Fibroblast of lung (primary cell): Measurements from ENCODE around the gene FAM13C.

ENCODE experiments used
- EZH2 ChIP-seq: IDR thresholded peaks from 2 replicates; pipeline ENCODE4 v1.5.1; 2012; ENCODE audit warnings: low read length, control low read depth, mild to moderate bottlenecking; ENCODE audit errors: missing control alignments
- TF ChIP-seq, protein P1 (sequence below), 2 donors: IDR thresholded peaks in 1 of 2; conservative IDR thresholded peaks in 1 of 2; 1 replicate in 1 of 2; 2 replicates in 1 of 2; pipeline ENCODE4 v1.5.1; 2011 to 2012; ENCODE audit warnings: low read length in 2 of 2, control low read depth in 1 of 2, inconsistent platforms in 1 of 2, low read depth in 1 of 2, mild to moderate bottlenecking in 1 of 2

DNA sequence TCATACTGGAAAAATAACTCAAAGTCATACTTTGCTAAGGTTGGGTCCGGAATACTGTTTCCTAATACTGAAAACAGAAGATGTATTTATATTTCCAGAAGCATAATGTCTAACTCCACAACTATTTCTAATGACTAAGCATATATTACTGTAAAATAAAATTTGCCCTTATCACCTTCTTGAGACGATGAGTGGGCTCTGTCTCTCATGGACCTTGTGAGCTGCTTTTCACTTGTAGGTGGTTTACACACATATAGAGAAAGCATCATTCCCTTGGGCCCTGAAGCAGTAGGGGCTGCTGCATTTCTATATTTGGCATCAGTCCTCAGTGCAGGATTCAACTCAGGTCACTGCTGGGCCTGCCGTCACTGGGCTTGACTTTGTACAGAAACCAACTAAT is 10.7 kb upstream of the FAM13C start:
- TF ChIP-seq, protein P1, sequence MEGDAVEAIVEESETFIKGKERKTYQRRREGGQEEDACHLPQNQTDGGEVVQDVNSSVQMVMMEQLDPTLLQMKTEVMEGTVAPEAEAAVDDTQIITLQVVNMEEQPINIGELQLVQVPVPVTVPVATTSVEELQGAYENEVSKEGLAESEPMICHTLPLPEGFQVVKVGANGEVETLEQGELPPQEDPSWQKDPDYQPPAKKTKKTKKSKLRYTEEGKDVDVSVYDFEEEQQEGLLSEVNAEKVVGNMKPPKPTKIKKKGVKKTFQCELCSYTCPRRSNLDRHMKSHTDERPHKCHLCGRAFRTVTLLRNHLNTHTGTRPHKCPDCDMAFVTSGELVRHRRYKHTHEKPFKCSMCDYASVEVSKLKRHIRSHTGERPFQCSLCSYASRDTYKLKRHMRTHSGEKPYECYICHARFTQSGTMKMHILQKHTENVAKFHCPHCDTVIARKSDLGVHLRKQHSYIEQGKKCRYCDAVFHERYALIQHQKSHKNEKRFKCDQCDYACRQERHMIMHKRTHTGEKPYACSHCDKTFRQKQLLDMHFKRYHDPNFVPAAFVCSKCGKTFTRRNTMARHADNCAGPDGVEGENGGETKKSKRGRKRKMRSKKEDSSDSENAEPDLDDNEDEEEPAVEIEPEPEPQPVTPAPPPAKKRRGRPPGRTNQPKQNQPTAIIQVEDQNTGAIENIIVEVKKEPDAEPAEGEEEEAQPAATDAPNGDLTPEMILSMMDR (conservative IDR thresholded peaks at IDR 0.05 in 1 of 2, IDR thresholded peaks at IDR 0.05 in 1 of 2; ENCODE audit: low read depth in 1 of 2, low read length in 2 of 2) = no peak
- no peak for TF ChIP-seq EZH2
